HG02678 (cell line): ENCODE results near the gene EIF5AL1.
"Not testable (repeated sequence)": the region's sequence is repeated elsewhere in the genome, so short reads cannot be mapped to it uniquely, and the experiment has no call there.

ENCODE experiments used
- ATAC-seq: cut with Tn5 transposase; IDR thresholded peaks from one replicate; pipeline ENCODE4 v1.9.1; 2021; ENCODE audit warnings: mild to moderate bottlenecking, moderate library complexity; ENCODE audit not compliant: unreplicated experiment

The EIF5AL1 gene

DNA sequence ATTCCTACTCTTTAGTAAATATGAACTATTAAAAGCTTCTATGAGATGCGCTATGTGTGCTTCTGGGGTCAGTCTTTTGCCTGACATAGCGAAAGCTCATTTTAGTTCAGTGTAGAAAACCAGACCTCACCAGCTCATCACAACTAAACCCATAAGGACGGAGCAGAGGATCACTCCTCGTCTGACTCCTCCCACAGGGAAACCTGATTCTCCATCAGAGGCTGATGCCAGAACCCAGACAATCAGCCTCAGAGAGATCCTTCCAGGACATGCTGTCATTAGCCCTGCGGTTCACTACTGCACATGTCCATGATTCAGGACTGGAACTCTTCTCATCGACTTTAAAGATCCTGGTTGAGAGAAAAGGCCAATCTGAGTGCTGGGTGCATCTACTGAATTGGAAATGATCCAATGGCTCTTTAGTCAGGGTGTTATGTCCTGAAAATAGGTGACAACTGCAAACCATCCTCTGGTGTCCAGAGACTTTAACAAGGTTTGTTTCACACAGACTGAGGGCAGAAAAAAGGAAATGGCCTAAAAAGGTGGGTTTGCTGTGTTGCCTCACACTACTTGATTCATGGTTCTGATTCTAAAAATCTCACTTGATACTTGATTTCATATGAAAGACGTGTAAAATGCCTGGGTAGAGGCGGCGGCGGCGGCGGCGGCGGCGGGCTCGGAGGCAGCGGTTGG is at the start of gene EIF5AL1:
Gene EIF5AL1 (plus strand): TSS at position 643 of the 693 bp plus-strand sequence. CDS start 117 bp downstream, outside the sequence.
- not testable (repeated sequence) for ATAC-seq

DNA sequence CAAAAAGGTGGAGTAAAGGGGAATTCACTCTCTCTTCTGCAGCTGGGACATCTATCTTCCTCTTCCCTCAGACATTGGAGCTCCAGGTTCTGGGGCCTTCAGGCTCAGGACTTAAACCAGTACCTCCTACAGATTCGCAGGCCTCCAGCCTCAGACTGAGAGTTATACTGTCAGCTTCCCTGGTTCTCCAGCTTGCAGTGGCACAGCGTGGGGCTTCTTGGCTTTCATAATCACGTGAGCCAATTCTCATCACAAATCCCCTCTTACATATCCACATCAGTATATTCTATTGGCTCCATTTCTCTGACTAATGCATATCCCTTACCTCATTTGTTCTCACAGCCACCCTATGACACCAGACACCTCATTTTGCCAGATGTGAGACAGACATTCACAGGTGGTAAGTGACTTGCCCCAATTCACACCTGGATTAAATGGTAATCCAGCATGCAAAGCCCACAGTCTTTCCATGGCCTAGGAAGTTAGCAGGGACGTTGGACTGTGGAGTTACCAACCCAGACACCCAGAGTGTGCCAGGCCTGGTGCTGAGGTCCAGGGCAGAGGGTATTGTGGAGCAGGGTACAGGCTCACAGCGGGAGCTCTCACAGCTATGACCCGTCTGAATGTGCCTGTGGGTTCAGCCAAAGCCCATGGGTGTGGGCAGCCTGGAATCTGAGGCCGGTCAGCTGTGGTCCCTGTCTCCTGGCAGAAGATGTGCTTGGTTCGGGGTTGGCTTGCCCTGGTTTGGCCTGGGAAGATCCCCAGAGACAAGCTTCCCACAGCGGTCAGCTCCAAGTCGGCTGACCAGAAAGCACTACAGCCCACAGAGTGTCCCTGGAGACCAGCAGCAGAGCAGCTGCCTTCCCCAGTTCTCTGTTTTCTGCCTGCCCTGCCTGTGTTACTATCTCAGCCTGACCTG is 48.5 kb upstream of the EIF5AL1 start:
- no peak for ATAC-seq

DNA sequence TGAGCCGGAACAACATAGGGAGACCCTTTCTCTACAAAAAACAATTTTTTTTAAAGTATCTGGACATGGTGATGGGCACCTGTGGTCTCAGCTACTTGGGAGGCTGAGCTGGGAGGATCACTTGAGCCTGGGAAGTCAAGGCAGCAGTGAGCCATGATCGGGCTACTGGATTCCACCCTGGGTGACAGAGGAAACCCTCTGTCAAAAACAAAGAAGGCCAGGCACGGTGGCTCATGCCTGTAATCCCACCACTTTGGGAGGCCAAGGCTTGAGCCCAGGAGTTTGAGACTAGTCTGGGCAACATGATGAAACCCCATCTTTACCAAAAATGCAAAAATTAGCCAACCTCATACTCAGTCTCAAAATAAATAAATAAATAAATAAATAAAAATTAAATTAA is 47.0 kb upstream of the EIF5AL1 start:
- ATAC-seq: no peak

DNA sequence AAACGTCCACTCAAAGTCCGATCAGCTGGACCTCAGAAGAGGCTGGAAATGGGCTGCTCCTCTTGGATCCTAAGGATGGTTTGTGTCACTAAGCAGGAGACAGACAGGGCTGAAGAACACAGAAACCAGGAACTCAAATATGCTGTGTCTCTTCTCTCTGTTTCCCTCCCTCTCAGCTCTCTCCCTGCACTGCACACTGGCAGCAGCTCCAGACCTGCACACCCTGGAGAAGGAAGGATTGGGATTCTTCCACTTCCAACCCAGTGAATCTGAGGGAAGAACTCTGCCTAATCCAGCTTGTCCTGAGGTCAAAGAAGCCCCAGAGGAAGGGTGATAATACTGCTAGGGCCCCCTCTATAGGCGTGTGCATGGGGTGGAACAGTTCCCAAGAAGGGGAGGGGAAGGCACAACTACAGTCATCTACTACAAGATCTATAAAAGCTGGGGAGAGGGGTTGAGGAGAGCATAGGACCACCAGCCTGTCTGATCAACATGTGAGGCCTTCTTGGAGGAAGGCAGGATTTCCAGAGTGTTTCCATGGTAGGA is 44.2 kb upstream of the EIF5AL1 start:
- no peak for ATAC-seq

DNA sequence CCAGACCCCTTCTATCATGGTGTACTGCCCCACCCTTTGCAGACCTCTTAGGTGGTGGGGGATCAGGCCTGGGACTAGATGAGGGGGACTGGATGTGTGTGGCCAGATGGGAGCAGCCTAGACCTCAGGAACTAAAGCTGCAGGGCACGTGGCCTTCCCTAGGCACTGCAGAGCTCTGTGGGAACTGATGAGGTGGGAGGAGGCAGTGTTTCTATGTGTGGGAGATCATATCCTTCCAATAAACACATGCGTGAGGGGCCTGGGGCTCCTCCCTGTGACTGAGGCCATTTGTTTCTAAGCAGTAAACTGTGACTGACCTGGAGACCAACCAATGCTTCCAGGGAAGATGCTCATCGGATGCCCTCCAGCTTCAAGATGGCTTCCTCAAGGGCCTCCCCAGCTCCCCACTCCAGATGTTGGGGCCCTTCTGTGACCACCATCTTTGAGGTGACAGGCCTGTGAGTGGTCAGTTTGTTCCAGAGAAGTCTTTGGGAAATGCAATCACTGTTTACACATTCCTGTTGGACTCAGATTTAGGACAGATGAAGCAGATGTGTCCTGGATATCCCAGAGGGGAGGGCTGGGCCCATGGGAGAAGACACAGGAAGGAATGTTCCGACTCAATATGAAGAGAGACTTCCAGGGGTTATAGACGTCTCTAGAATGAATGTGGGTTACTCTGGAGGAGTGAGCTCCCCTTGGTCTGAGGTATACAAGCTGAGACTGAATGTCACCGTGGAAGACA is 43.3 kb upstream of the EIF5AL1 start:
- no peak for ATAC-seq

DNA sequence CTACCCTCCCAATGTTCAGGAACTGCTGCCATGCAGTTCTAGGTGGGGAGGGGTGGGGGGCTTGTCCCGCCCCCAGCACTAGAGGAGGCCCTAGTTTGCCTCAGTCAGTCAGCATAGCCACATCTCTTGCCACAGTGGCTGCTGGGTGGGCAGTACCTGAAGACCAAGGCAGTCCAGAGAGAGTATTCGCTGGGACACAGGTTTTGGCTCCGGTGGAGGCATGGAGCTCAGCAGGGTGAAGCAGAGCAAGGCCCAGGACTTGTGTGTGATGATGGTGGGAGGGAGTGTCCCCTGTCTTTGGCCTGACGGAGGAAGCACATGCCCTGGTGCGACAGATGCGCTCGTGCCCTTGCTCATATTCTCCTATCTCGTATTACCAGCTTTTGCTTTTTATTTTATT is 42.2 kb upstream of the EIF5AL1 start:
- ATAC-seq: no peak

- ATAC-seq: no peak
Measured at GRCh38 chr10:79471776-79472175, 40.6 kb upstream of the EIF5AL1 start.

GRCh38 chr10:79472449-79472848 is 39.9 kb upstream of the EIF5AL1 start:
- no peak for ATAC-seq

GRCh38 chr10:79472951-79473350 is 39.4 kb upstream of the EIF5AL1 start:
- ATAC-seq: no peak

GRCh38 chr10:79473496-79474095 is 38.7 kb upstream of the EIF5AL1 start:
- ATAC-seq: no peak

- ATAC-seq: no peak
Measured at GRCh38 chr10:79475119-79475653, 37.1 kb upstream of the EIF5AL1 start.

DNA sequence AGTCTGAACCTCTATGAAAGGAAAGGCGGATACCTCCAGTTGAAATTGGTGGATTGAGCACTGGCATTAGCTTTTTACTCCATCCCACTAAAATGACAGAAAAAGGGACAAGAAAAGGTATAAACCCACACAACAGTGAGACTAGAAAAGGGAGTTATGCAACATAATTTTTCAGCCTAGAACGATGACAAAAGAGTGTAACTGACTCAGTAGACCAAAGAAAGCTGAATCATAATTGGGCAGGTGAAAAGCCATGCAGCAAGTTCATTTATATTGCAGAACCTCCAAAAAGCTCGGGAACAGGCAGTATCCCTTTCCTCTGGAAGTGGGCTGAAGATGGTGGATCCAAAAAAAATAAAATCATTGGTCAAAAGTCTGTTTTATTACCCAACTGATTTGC is 36.5 kb upstream of the EIF5AL1 start:
- ATAC-seq: no peak

DNA sequence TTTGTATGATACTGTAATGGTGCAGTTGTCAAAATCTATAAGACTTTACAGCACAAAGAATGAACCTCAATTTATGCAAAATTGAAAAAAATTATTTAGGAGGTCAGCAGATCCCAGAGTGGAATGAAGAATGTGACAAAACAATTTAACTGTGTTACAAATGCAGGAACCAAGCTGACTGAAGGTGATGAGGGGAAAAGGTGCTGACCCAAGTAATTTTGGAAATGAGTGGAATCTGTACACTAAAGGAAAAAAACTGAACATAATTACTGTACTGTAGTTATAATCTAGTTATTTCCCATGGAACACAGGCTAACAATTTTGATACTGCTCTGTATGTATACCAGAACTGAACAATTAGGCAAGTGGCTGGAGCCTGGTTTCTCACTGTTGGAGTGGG is 35.7 kb upstream of the EIF5AL1 start:
- ATAC-seq: no peak

- no peak for ATAC-seq
Measured at GRCh38 chr10:79477456-79477855, 34.9 kb upstream of the EIF5AL1 start.

DNA sequence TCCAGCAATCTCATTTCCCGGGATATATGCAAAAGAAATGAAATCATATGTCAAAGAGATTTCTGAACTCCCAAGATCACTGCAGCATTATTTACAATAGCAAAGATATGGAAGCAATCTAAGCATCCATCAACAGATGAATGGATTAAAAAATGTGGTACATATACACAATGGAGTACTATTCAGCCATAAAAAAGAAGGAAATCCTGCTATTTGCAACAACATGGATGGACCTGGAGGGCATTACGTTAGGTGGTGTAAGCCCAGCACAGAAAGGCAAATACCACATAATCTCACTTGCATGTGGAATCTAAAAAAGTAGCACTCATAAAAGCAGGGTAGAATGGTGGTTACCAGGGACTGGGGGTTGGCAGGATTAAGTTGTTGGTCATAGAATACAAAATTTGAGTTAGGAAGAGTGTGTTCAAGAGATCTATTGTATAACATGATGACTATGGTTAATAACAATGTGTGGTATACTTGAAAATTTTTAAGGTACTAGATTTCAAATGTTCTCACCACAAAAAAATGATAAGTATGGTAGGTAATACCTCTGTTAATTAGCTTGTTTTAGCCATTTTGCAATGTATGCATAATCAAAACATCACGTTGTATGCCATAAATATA is 32.9 kb upstream of the EIF5AL1 start:
- ATAC-seq: no peak

DNA sequence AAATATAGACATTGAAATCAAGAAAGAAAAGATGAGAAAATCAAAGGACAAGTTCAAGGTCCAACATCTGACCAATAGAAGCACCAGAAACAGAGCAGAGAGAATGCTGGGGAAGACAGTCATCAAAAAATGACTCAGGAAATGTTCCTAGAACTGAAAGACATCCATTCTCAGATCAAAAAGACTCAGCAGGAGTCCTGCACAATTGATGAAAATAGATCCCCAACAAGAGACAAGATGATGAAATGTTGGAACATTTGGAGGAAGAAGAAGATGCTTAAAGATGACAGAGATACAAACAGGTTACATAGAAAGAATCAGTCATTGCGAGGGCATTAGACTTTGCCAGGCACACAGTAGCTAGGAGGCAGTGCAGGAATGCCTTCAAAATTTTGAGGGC is 30.0 kb upstream of the EIF5AL1 start:
- ATAC-seq: no peak

DNA sequence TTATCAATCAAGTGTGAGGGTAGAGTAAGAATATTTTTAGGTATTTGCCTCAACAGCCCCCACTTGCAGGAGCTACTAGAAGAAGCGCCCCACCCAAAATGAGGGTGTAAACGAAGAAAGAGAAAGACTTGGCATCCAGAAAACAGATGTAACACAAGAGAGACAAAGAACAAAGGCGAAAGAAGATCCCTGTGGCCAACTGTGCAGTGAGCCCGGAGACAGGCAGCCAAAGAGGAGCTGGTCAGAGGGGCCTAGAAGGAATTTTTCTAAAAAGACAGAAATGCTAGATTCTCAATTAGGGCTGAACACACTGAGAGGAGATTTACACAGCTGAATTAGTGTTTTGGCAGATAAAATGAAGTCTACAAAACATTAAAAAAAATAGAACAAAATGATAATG is 29.6 kb upstream of the EIF5AL1 start:
- no peak for ATAC-seq

- no peak for ATAC-seq
Measured at GRCh38 chr10:79483299-79483698, 29.0 kb upstream of the EIF5AL1 start.

GRCh38 chr10:79483948-79484347 is 28.4 kb upstream of the EIF5AL1 start:
- ATAC-seq: no peak

DNA sequence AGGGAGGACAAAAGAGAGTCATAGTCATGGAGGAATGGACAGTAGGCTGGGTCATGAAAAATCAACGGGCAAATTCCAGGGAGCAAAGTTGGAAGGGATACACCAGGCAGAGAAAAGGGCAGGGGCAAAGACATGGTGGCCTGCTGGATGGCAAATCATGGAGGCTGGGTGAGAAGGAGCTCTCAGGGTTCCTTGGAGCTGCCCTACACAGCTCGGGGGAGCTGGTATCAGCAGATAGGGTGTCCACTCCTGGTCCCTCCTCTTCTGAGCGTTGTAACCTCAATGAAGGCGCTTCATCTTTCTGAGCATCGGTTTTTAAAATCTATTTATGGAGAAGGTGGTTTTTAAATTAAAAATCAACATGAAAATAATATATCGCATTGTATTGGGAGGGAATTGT is 27.9 kb upstream of the EIF5AL1 start:
- no peak for ATAC-seq
